Lower leg skin (tissue), 4 donors: ENCODE results near the gene TCHP. TPM values are rescaled to one million over a fixed set of nuclear protein-coding genes. Genes with fewer than 3 reads are reported as not detected.
"Not testable (repeated sequence)": the region's sequence is repeated elsewhere in the genome, so short reads cannot be mapped to it uniquely, and the experiment has no call there.

Experiments
- DNase-seq, 2 donors: peaks; one replicate each; pipeline ENCODE4 v3.0.0-alpha.2; 2019; ENCODE audit warnings: low spot score in 2 of 2
- H3K4me3 ChIP-seq: fragments of 200-600 bp; sonication (generic); 2 replicates; pipeline ENCODE4 v1.5.1; 2017; ENCODE audit warnings: mild to moderate bottlenecking, low read depth; ENCODE audit not compliant: poor library complexity, severe bottlenecking
- CTCF ChIP-seq, 3 donors: fragments of 450-650 bp; IDR thresholded peaks; one replicate each; pipeline ENCODE4 v1.5.1; 2016; ENCODE audit warnings: antibody characterized with exemption in 3 of 3, mild to moderate bottlenecking in 3 of 3, moderate library complexity in 2 of 3
- POLR2A ChIP-seq, 2 donors: fragments of 450-650 bp; IDR thresholded peaks; one replicate each; pipeline ENCODE4 v1.6.1; 2016 to 2017; ENCODE audit warnings: antibody characterized with exemption in 2 of 2, mild to moderate bottlenecking in 1 of 2, moderate library complexity in 1 of 2
- WGBS, 2 donors: methylation state at CpG; one replicate each; pipeline ENCODE4 v1.1.5; 2018; 5-methylcytosine and 5-hydroxymethylcytosine counted together
- intact Hi-C: fragments of 100-400 bp; cut with DNase I; formaldehyde crosslinking; loops from one replicate; pipeline ENCODE4 v1.15.0; 2023; ENCODE audit warnings: low total_unique reads
- total RNA-seq, 4 donors: library from RNA; depleted of rRNA; stranded (reverse); fragments of >200 nt; gene quantifications; one replicate each; pipeline ENCODE4 v1.1.0, GENCODE V29; 2016

Gene TCHP
- total RNA-seq = 10 to 100 TPM; 28.3 to 61.5 (median 36.3) TPM

- peak; percentile 85 to 96 for DNase-seq
- TF ChIP-seq POLR2A (IDR thresholded peaks at IDR 0.05) = no peak
- no peak for TF ChIP-seq CTCF (IDR thresholded peaks at IDR 0.05)
- WGBS, 2 donors = 1% methylated on average over 36 to 54 of the region's 69 CpGs
- intact Hi-C loops = no loop called here
- H3K4me3 ChIP-seq = peak within 1 kb of the TSS; percentile 48
Measured at GRCh38 chr12:109899783-109900751, at the start of gene TCHP. Gene TCHP (plus strand): TSS chr12:109900274. CDS start chr12:109903027, 2,753 bp downstream.

GRCh38 chr12:109850518-109850917 is 49.6 kb upstream of the TCHP start:
- not testable (repeated sequence) for DNase-seq, H3K4me3 ChIP-seq
- 89 to 90% methylated on average over 6 of the region's 6 CpGs for WGBS, 2 donors
- intact Hi-C loops = loop anchor here (10.0 kb wide), 1 partner anchor 64 kb away; no protein-coding TSS in a partner anchor

GRCh38 chr12:109855377-109855776 is 44.7 kb upstream of the TCHP start:
- H3K4me3 ChIP-seq = no peak overlapping the region
- no peak for TF ChIP-seq CTCF (IDR thresholded peaks at IDR 0.05)
- no peak for TF ChIP-seq POLR2A (IDR thresholded peaks at IDR 0.05)
- intact Hi-C loops = loop anchor here (10.0 kb wide), 1 partner anchor 59 kb away; no protein-coding TSS in a partner anchor
- DNase-seq = no peak
- WGBS, 2 donors = 86 to 91% methylated on average over 14 of the region's 14 CpGs

GRCh38 chr12:109857715-109858114 is 42.4 kb upstream of the TCHP start:
- no peak for DNase-seq
- no peak for TF ChIP-seq CTCF (IDR thresholded peaks at IDR 0.05)
- TF ChIP-seq POLR2A (IDR thresholded peaks at IDR 0.05) = no peak
- WGBS, 2 donors = 96 to 98% methylated on average over 6 of the region's 6 CpGs
- intact Hi-C loops = loop anchor here (10.0 kb wide), 1 partner anchor 57 kb away; no protein-coding TSS in a partner anchor
- H3K4me3 ChIP-seq = no peak overlapping the region

GRCh38 chr12:109858764-109859163 is 41.3 kb upstream of the TCHP start:
- WGBS, 2 donors = 88 to 90% methylated on average over 5 of the region's 5 CpGs
- no peak for DNase-seq
- TF ChIP-seq POLR2A (IDR thresholded peaks at IDR 0.05) (no peak), CTCF (IDR thresholded peaks at IDR 0.05) (no peak)
- intact Hi-C loops = loop anchor here (10.0 kb wide), 1 partner anchor 56 kb away; no protein-coding TSS in a partner anchor
- no peak overlapping the region for H3K4me3 ChIP-seq

GRCh38 chr12:109860977-109861376 is 39.1 kb upstream of the TCHP start:
- DNase-seq = no peak
- TF ChIP-seq CTCF (IDR thresholded peaks at IDR 0.05) (no peak), POLR2A (IDR thresholded peaks at IDR 0.05) (no peak)
- H3K4me3 ChIP-seq = no peak overlapping the region
- intact Hi-C loops = no loop called here
- WGBS, 2 donors = 92 to 95% methylated on average over 5 of the region's 5 CpGs
